DND-41 (cell line): Measurements from ENCODE around the gene TLR6.
"Not testable (repeated sequence)": the region's sequence is repeated elsewhere in the genome, so short reads cannot be mapped to it uniquely, and the experiment has no call there.

Experiments used
- ATAC-seq: fragments of 200-7000 bp; cut with Tn5 transposase; 3 replicates; pipeline ENCODE4 v1.9.1; 2021; ENCODE audit warnings: low read depth; ENCODE audit not compliant: insufficient read depth
- DNase-seq: peaks from one replicate; pipeline ENCODE4 v3.0.0-alpha.2; 2020
- H2AFZ ChIP-seq: 2 replicates; pipeline ENCODE4 v1.6.0; 2012; ENCODE audit warnings: low read depth, low read length
- H3K27ac ChIP-seq: 2 replicates; pipeline ENCODE4 v1.5.1; 2012; ENCODE audit warnings: low read length, inconsistent platforms
- H3K27me3 ChIP-seq: fragments of 200-600 bp; sonication (generic); 2 replicates; pipeline ENCODE4 v1.6.0; 2012; ENCODE audit warnings: low read length, mild to moderate bottlenecking, inconsistent platforms; ENCODE audit not compliant: insufficient read depth, poor library complexity
- H3K36me3 ChIP-seq: 2 replicates; pipeline ENCODE4 v1.5.1; 2012; ENCODE audit warnings: low read length, inconsistent platforms; ENCODE audit not compliant: insufficient read depth
- H3K4me1 ChIP-seq: 2 replicates; pipeline ENCODE4 v1.5.1; 2012; ENCODE audit warnings: mild to moderate bottlenecking, low read length; ENCODE audit not compliant: insufficient read depth
- H3K4me2 ChIP-seq: 2 replicates; pipeline ENCODE4 v1.6.0; 2012; ENCODE audit warnings: mild to moderate bottlenecking, moderate library complexity, low read length, inconsistent platforms; ENCODE audit not compliant: insufficient read depth
- H3K4me3 ChIP-seq, 2 experiments: fragments of 200-600 bp in 1 of 2; shearing (Covaris generic) in 1 of 2; 2 replicates each; pipeline ENCODE4 v1.5.1; 2012 to 2016; ENCODE audit warnings: inconsistent platforms in 2 of 2, low read length in 2 of 2, mild to moderate bottlenecking in 2 of 2, low read depth in 1 of 2, moderate library complexity in 1 of 2
- H3K79me2 ChIP-seq: 2 replicates; pipeline ENCODE4 v1.6.0; 2012; ENCODE audit warnings: low read length, inconsistent platforms; ENCODE audit not compliant: insufficient read depth
- H3K9ac ChIP-seq: 2 replicates; pipeline ENCODE4 v1.6.0; 2012; ENCODE audit warnings: low read depth, mild to moderate bottlenecking, inconsistent platforms, low read length, moderate library complexity
- H3K9me3 ChIP-seq: 2 replicates; pipeline ENCODE4 v1.5.1; 2012; ENCODE audit warnings: low read length, moderate library complexity, mild to moderate bottlenecking, inconsistent platforms; ENCODE audit not compliant: insufficient read depth, severe bottlenecking
- H4K20me1 ChIP-seq: 2 replicates; pipeline ENCODE4 v1.6.0; 2012; ENCODE audit warnings: low read length; ENCODE audit not compliant: insufficient read depth
- EZH2 ChIP-seq: IDR thresholded peaks from 3 replicates; pipeline ENCODE4 v1.6.1; 2012; ENCODE audit warnings: borderline replicate concordance, low read depth, mild to moderate bottlenecking, moderate library complexity, low read length, inconsistent platforms; ENCODE audit not compliant: severe bottlenecking
- TF ChIP-seq, protein P1 (sequence below): IDR thresholded peaks from 2 replicates; pipeline ENCODE4 v1.5.1; 2012; ENCODE audit warnings: borderline replicate concordance, low read length, moderate library complexity, mild to moderate bottlenecking; ENCODE audit not compliant: poor library complexity, severe bottlenecking; ENCODE audit errors: extremely low read depth

The TLR6 gene

DNA sequence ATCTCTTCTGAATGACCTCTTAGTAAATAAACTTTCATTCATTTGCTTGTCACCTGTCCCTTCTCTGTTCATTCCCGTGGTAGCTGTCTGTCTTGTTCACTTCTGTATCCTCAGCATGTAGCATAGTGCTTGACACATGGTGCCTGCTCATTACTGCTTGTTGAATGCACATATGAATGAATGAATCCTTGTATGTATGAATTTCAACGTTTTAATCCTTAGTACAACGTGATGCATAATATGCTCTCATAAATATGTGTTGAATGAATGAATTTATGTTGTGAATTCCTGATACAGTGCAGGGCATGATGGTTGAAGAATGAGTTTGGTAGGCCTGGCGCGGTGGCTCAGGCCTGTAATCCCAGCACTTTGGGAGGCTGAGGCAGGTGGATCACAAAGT lies 76.8 kb downstream of the TLR6 start:
- H3K9ac ChIP-seq, result no peak overlapping the region
- H3K4me1 ChIP-seq, result no peaks in the 10 kb centered on the region
- no peaks in the 10 kb centered on the region for H3K36me3 ChIP-seq
- no peaks in the 10 kb centered on the region for H3K27me3 ChIP-seq
- ATAC-seq (no peak), DNase-seq (no peak)
- TF ChIP-seq EZH2, result no peak
- TF ChIP-seq, protein P1, sequence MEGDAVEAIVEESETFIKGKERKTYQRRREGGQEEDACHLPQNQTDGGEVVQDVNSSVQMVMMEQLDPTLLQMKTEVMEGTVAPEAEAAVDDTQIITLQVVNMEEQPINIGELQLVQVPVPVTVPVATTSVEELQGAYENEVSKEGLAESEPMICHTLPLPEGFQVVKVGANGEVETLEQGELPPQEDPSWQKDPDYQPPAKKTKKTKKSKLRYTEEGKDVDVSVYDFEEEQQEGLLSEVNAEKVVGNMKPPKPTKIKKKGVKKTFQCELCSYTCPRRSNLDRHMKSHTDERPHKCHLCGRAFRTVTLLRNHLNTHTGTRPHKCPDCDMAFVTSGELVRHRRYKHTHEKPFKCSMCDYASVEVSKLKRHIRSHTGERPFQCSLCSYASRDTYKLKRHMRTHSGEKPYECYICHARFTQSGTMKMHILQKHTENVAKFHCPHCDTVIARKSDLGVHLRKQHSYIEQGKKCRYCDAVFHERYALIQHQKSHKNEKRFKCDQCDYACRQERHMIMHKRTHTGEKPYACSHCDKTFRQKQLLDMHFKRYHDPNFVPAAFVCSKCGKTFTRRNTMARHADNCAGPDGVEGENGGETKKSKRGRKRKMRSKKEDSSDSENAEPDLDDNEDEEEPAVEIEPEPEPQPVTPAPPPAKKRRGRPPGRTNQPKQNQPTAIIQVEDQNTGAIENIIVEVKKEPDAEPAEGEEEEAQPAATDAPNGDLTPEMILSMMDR, result no peak
- H4K20me1 ChIP-seq, result no peaks in the 10 kb centered on the region
- no peak overlapping the region for H3K4me3 ChIP-seq
- no peak overlapping the region for H3K4me2 ChIP-seq
- no peak overlapping the region for H3K27ac ChIP-seq
- H2AFZ ChIP-seq, result no peak overlapping the region
- H3K9me3 ChIP-seq, result no peaks in the 10 kb centered on the region
- H3K79me2 ChIP-seq, result no peaks in the 10 kb centered on the region

DNA sequence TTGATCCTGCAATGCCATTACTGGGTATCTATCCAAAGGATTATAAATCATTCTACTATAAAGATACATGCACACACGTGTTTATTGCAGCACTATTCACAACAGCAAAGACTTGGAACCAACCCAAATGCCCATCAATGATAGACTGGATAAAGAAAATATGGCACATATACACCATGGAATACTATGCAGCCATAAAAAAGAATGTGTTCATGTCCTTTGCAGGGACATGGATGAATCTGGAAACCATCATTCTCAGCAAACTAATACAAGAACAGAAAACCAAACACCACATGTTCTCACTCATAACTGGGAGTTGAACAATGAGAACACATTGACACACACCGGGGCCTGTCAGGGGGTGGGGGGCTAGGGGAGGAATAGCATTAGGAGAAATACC lies 78.7 kb downstream of the TLR6 start:
- H3K9me3 ChIP-seq, H2AFZ ChIP-seq, H3K4me1 ChIP-seq, DNase-seq, ATAC-seq, H3K4me3 ChIP-seq, H4K20me1 ChIP-seq, H3K27me3 ChIP-seq, H3K9ac ChIP-seq, H3K79me2 ChIP-seq, H3K36me3 ChIP-seq, H3K27ac ChIP-seq, H3K4me2 ChIP-seq: not testable (repeated sequence)

DNA sequence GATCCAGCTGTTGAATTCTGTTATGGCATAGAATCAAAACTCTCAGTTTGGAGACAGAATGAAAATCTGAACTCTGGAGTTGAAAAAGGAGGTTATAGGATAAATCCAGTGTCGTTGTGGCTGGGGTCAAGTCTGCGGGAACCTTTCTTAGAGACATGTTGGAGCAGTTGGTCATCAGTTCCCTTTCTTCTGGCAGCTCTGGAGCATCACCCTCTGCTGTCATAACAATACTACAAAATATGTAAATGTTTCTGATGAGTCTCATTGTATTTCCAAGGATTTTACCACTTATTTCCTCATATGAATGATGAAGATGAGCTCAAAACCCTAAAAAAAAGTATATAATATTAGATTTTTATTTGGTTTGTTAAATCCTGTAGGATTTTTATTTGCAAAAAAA lies 81.3 kb downstream of the TLR6 start:
- H3K9ac ChIP-seq, result no peak overlapping the region
- H3K9me3 ChIP-seq, result no peaks in the 10 kb centered on the region
- no peak overlapping the region for H3K4me2 ChIP-seq
- H3K36me3 ChIP-seq, result no peaks in the 10 kb centered on the region
- no peaks in the 10 kb centered on the region for H3K79me2 ChIP-seq
- TF ChIP-seq, protein P1, result no peak
- TF ChIP-seq EZH2, result no peak
- H4K20me1 ChIP-seq, result no peaks in the 10 kb centered on the region
- no peak overlapping the region for H3K4me3 ChIP-seq
- no peak for DNase-seq
- no peak overlapping the region for H3K27ac ChIP-seq
- H3K4me1 ChIP-seq, result no peaks in the 10 kb centered on the region
- ATAC-seq, result no peak
- no peak overlapping the region for H2AFZ ChIP-seq
- no peaks in the 10 kb centered on the region for H3K27me3 ChIP-seq

DNA sequence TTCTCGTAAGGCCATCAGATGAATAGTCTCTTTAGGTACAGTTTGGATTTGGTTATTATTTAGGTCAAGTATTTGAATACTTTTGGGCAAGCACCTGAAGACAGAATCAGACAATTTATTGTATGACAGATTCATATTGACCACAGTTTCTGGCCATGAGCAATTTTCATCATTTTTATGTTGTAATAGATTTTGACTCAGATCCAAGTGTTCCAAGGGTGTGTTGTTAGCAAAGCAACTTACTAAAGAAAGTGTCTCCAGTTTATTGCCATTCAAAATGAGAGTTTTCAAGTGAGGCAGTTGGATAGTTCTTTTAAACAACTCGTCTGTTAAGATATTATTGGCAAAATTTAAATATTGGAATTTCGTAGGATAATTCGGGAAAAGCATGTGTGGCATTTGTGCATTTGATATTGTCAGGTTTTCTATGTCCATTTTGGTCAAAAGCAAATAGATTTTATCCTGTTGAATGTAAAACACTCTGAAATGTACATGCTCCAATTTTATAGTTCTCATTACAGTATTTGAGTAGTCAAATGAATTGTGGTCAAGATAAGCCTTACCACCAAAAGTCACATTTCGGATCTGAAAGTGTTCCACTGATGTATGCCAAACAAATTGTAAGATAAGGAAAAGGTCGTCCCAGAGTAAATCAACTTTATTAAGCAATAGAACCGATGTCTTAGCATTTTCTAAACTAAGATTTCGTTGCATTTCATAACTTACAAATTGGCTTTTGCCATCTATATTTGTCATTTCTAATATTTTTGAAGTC lies 82.2 kb downstream of the TLR6 start:
- Histone ChIP-seq H3K4me3 (no peak overlapping the region), H3K27me3 (no peaks in the 10 kb centered on the region), H3K79me2 (no peaks in the 10 kb centered on the region), H3K27ac (no peak overlapping the region), H2AFZ (no peak overlapping the region), H3K9ac (no peak overlapping the region), H3K36me3 (no peaks in the 10 kb centered on the region), H3K4me1 (no peaks in the 10 kb centered on the region), H3K4me2 (no peak overlapping the region), H3K9me3 (no peaks in the 10 kb centered on the region), H4K20me1 (no peaks in the 10 kb centered on the region)
- DNase-seq, result no peak
- no peak for TF ChIP-seq EZH2
- TF ChIP-seq, protein P1, result no peak
- no peak for ATAC-seq
